Vagina (tissue), 2 donors: ENCODE results near the gene AUP1.

Source experiments
- CTCF ChIP-seq, 3 experiments: fragments of 450-650 bp in 2 of 3; fragments of 200-600 bp in 1 of 3; sonication (generic) in 1 of 3; IDR thresholded peaks; one replicate each; pipeline ENCODE4 v1.5.1; 2017 to 2019; ENCODE audit warnings: antibody characterized with exemption in 3 of 3, mild to moderate bottlenecking in 2 of 3, moderate library complexity in 2 of 3
- POLR2A ChIP-seq, 2 donors: fragments of 450-650 bp; IDR thresholded peaks; one replicate each; pipeline ENCODE4 v1.6.1; 2017; ENCODE audit warnings: antibody characterized with exemption in 2 of 2, mild to moderate bottlenecking in 2 of 2, moderate library complexity in 2 of 2
- POLR2AphosphoS5 ChIP-seq, 2 donors: sonication (generic); formaldehyde crosslinking; IDR thresholded peaks; one replicate each; pipeline ENCODE4 v1.9.0; 2017; ENCODE audit warnings: antibody characterized with exemption in 2 of 2, mild to moderate bottlenecking in 2 of 2, low read depth in 1 of 2; ENCODE audit not compliant: insufficient read depth in 1 of 2

- TF ChIP-seq CTCF (IDR thresholded peaks at IDR 0.05) (no peak), POLR2AphosphoS5 (IDR thresholded peaks at IDR 0.05; ENCODE audit: insufficient read depth in 1 of 2, low read depth in 1 of 2) (no peak), POLR2A (IDR thresholded peaks at IDR 0.05) (no peak)
Measured at GRCh38 chr2:74527741-74528140, 1.8 kb downstream of the AUP1 start.
